HG02763 (cell line): ENCODE data around the gene ARL4A.

Experiments
- ATAC-seq: cut with Tn5 transposase; IDR thresholded peaks from one replicate; pipeline ENCODE4 v1.9.1; 2021; ENCODE audit warnings: mild to moderate bottlenecking, moderate library complexity; ENCODE audit not compliant: unreplicated experiment

Gene ARL4A

DNA sequence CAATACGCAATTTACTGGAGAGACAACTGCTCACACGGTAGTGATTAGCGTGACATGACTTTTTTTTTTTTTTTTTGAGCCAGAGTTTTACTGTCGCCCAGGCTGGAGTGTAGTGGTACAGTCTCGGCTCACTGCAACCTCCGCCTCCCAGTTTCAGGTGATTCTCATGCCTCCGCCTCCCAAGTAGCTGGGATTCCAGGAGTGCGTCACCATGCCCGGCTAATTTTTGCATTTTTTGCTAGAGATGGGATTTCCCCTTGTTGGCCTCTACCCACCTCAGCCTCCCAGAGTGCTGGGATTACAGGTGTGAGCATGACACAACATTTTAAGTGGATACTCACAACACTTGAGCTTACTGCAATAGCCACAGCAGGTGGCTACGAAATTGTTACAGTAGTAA is 11.9 kb downstream of the ARL4A start:
- ATAC-seq: no peak

DNA sequence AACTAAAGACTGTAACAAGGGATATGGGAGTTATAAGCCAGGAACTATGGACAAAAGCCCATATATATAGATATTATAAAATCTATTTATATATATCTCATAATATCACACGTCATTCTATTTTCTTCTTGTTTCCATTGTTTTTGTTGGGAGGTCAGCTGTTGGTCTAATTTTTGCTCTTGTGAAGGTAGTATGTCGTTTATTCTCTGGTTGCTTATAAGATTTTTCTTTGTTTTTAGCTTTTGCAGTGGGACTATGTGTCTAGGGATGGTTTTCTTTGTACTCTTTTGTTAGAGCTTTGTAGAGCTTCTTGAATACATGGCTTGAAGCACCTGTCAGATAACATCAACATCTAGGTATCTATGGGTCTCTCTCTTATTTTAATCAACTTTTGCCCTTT is 14.0 kb downstream of the ARL4A start:
- ATAC-seq: no peak

- ATAC-seq: no peak
Measured at GRCh38 chr7:12703881-12704280, 16.4 kb downstream of the ARL4A start.

GRCh38 chr7:12705878-12706277 is 18.4 kb downstream of the ARL4A start:
- no peak for ATAC-seq

DNA sequence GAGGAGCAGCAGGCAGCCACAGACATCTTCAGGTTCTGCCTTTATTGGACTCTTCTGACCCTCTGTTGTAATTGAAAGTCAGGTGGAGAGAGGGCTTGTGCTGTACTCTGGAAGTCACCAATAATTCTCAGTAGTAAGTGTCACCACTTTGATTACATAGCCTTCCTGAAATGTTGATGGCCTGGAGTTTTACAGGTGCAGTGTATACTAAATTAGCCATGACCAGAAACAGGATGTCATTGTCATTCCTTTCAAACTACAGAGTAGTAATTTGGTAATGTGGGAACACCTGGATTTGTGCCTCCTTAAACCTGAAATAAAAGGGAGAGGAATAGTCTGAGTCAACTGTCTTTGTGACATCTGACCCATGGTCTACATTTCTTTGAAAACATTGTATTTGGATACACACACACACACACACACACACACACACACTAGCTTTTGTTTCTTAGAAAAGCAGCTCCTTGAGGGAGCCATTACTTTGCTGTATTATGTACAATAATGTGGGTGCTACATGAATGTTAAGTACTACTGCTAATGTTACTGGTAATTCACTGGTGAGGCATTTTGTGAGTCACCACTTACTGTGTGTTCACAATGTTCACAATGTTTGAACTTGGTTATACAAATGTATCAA is 19.6 kb downstream of the ARL4A start:
- no peak for ATAC-seq

DNA sequence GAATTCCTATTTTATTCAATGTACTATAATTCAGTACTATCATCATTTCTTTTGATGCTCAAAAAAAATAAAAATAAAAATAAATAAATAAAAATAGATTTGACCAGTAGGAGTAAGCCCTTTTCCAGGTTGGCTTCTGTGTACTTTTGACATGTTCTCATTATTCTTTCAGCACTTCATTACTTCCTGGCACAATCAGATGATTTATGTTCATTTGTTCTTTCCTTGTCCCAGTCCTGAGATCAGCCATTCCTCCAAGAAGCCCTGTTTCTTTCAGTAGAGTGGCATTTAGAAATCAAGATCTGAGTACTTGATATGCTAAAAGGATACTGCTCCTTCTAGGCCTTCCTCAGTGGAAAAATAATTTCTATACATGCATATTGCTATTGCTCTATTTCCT is 20.9 kb downstream of the ARL4A start:
- ATAC-seq: no peak

DNA sequence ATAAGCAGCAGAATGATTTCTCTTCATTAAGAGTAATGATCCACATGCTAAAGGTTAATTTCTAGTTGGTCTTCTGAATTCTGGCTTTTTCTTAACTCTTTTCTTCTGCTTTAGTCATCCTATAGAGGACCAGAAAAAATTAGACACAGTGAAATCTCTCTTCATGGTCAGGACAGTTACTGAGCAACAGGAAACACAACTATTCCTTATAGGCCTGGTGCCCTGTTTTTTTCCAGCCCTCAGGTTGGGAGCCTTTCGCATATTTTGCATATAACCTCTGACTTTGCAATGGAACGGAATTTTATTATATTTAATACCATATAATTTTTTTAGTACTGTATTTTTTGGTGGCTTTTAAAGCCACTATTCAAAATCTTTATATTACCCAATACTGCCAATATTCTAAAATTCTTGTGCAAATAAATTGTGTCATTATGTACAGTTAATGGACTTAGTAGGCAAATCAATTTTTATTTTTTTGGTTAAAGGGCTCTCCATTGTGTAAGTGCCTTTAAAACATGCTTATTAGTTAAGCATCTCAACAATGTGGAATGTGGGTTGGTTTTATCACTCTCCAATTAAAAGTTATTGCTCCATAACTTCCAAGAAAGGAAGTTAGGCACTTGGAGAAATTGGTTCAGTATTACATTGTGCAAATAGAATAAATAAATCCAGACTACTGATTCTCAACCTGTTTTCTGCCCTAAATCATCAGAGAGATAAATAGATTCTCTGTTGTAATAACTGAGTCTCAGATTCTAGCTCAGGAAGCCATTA is 22.5 kb downstream of the ARL4A start:
- no peak for ATAC-seq

GRCh38 chr7:12711124-12711523 is 23.7 kb downstream of the ARL4A start:
- no peak for ATAC-seq

- ATAC-seq: no peak
Measured at GRCh38 chr7:12712236-12712635, 24.8 kb downstream of the ARL4A start.

DNA sequence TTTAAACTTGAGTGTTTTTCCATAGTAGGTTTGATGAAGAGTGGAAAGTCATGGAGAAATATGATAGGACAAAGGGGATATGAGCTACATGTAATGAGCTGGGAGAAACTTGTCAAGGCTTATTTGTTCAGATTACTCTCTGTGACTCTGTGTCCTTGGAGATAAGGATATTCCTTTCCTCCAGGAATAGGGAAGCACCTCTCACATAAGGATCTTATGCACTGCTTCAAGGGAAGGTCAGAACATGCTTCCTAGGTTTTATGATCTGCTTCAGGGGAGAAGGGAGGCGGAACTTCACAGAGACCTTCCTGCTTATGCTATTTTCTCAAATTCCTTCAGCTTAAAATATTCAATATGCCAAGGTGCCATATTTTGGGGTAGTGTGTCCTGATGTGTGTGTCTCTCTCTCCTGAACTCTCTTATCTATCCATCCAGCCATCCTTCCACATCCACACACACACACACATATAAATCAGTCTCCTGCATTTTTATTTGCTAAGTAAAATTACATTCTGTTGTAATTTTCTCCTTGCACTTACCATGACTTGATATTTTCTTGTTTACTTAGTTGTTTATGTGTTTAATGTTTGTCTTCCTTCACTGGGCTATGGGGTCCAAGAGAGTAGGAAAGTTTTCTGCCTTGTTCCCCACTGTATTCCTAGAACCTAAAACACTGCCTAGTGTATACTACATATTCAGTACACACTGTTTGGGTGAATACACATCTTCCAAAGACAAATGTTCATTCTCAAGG is 26.4 kb downstream of the ARL4A start:
- no peak for ATAC-seq

DNA sequence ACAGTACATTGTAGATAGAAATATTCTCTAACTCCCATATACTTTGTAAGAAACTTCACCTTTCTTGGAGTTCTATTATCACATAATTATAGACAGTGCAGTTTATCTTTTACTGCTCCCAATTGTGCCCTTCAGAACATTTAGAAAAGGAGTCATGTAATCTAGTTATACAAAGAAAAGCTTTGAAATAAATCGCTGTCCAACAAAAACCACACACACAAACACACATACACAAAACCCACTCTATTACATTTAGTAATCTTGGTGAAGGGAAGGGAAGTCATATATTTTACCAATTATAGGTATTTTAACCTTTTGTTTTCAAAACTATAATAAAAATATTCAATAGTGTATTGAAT is 26.9 kb downstream of the ARL4A start:
- no peak for ATAC-seq

DNA sequence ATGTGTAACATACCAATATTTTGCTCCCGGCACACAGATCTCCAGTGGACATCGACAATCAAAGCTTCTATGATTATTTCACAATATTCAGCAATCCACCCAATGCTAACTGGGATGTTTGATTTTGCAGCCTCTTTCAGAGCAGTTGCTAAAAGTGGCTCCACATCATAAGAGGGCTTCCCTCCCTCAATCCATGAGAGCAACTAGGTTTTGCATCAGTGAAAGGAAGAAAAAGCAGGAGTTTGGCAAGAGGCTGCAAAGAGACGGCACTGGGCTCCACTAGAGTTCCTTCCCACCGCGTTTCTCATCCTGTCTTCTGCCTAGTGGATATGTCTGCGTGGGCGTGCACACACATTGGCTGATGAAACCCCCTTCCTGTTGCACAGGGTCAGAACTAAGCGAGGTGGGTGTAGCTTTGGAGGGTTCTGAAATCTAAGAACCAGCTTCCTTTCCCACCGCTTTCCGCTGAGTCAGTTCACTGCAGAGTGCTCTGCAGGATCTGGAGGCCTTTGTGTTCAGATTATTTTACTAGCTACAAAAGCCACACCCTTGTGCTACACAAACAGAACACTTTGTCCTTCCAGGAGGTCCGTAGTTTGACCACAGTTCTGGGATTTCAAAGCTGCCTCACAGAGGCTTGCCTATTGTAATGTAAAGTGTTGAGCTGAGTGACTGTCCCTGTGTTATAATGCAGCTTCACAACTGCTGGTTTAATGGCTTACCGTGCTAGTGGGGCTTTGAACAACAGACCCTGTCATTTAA is 28.1 kb downstream of the ARL4A start:
- no peak for ATAC-seq

- no peak for ATAC-seq
Measured at GRCh38 chr7:12716134-12716681, 28.8 kb downstream of the ARL4A start.

- ATAC-seq: no peak
Measured at GRCh38 chr7:12716722-12717121, 29.3 kb downstream of the ARL4A start.

GRCh38 chr7:12719141-12719919 is 31.9 kb downstream of the ARL4A start:
- ATAC-seq: no peak

DNA sequence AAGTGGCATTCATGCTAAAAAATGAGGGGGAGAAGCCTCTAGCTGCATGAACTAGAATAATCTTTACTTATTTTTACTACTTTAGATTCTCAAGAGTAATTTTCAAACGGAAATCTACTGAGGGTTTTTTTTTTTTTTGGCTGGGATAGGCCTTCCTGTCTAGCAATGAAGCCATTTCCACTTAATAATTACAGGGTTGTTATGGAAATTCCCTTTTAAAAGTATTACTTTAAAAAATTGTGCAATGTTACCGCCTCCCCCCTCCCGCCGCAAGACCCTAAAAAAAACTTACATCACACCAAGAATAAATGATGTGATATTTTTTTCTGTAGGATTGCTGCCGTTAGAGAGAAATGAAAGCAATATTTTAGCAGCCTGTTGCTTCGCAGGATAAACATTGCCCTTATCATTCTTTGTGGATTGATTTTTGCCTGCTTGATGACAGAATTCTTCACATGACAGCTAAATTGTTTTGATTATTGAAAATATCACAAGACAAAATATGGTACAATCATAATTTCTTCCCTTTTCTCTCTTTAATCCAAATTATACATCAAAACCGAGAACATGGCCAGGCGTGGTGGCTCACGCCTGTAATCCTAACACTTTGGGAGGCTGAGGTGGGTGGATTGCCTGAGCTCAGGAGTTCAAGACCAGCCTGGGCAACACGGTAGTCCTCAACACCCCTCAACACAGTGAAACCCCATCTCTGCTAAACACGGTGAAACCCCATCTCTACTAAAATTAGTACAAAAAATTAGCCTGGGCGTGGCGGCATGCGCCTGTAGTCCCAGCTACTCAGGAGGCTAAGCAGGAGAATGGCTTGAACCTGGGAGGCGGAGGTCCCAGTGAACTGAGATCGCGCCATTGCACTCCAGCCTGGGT is 32.8 kb downstream of the ARL4A start:
- ATAC-seq: no peak

DNA sequence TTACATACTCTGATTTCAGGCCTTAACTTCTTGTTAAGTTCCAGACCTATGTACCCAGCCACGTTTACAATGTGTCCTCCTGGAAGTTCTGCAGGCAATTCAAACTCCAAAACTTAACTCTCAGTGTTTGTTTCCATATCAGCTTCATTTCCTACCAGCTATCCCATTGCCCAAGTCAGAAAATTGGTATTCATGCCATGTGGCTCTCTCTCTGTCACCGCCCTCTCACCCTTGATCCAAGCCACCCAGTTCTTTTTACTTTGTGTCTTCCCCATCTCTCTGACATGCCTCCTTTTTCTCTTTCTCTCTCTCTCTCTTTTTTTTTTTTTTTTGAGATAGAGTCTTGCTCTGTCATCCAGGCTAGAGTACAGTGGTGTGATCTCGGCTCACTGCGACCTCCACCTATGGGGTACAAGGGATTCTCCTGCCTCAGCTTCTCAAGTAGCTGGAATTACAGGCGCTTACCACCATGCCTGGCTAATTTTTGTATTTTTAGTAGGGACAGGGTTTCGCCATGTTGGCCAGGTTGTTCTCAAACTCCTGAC is 33.9 kb downstream of the ARL4A start:
- ATAC-seq: no peak

- no peak for ATAC-seq
Measured at GRCh38 chr7:12722136-12722535, 34.7 kb downstream of the ARL4A start.
